ENCODE data around the gene ORM1.

DNA sequence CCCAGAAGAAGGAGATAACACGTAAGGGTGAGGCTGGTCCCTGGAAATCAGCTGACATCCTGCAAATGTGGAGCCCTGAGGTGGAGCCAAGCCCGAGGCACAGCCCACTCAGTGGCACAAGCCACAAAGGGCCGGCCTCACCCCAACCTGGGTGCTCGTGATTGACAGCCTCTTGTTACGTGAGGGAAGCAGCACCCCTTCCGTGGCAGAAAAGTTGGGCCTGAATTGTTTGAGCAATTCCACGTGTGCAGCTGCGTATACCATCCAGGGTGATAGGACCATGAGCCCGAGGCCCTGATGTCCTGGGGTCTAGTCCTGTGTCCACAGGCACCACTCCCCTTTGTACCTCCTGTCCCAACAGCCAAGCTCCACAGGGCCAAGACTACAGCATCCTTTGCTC, 11.6 kb downstream of the ORM1 start:
- TF ChIP-seq, protein P1, sequence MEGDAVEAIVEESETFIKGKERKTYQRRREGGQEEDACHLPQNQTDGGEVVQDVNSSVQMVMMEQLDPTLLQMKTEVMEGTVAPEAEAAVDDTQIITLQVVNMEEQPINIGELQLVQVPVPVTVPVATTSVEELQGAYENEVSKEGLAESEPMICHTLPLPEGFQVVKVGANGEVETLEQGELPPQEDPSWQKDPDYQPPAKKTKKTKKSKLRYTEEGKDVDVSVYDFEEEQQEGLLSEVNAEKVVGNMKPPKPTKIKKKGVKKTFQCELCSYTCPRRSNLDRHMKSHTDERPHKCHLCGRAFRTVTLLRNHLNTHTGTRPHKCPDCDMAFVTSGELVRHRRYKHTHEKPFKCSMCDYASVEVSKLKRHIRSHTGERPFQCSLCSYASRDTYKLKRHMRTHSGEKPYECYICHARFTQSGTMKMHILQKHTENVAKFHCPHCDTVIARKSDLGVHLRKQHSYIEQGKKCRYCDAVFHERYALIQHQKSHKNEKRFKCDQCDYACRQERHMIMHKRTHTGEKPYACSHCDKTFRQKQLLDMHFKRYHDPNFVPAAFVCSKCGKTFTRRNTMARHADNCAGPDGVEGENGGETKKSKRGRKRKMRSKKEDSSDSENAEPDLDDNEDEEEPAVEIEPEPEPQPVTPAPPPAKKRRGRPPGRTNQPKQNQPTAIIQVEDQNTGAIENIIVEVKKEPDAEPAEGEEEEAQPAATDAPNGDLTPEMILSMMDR (IDR thresholded peaks at IDR 0.05): no peak
- no peak for TF ChIP-seq POLR2A (IDR thresholded peaks at IDR 0.05)

All from right lobe of liver (tissue), 4 donors.